ENCODE data around the gene CDH4. TPM values are rescaled to one million over a fixed set of nuclear protein-coding genes. Genes with fewer than 3 reads are reported as not detected.
A peak's percentile ranks its signal among the peaks of the same experiment; 100 is the strongest.

Gene CDH4
- total and polyA plus RNA-seq, 9 of the 15 experiments (the other 6 are each of a cell fraction or from before 2014, with no cell fraction given), result 0.04 TPM; not detected in 8

DNA sequence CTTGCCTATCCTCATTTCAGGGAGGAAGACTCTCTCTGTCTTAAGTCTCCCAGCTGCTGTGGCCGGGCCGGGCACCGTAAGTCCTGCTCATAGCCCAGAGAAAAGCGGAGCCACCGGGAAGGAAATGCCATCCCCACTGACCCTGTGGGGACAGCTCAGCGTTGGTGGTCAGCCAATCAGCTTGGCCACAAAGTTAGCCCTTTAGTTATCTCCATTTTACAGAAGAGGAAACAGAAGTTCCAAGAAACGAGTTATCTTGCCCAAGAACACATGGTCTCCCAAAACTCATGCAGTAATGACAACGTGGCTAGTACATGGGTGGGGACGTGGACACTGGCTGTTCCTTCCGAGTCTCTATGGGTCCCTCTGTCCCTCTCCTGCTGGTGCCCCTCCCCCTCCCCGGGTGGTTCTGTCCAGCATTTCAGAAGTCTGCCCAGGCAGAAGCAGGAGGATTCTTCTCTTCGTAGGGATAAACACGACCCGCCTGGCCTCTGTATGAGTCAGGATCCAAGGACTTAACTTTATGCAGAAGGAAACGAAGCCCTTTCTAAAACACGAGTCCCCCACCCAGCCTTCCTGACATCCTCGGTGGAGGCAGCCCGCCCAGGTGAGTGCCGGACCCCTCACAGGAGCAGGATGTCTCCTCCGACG is 273.8 kb downstream of the CDH4 start (continued):
- TF ChIP-seq, protein P1, sequence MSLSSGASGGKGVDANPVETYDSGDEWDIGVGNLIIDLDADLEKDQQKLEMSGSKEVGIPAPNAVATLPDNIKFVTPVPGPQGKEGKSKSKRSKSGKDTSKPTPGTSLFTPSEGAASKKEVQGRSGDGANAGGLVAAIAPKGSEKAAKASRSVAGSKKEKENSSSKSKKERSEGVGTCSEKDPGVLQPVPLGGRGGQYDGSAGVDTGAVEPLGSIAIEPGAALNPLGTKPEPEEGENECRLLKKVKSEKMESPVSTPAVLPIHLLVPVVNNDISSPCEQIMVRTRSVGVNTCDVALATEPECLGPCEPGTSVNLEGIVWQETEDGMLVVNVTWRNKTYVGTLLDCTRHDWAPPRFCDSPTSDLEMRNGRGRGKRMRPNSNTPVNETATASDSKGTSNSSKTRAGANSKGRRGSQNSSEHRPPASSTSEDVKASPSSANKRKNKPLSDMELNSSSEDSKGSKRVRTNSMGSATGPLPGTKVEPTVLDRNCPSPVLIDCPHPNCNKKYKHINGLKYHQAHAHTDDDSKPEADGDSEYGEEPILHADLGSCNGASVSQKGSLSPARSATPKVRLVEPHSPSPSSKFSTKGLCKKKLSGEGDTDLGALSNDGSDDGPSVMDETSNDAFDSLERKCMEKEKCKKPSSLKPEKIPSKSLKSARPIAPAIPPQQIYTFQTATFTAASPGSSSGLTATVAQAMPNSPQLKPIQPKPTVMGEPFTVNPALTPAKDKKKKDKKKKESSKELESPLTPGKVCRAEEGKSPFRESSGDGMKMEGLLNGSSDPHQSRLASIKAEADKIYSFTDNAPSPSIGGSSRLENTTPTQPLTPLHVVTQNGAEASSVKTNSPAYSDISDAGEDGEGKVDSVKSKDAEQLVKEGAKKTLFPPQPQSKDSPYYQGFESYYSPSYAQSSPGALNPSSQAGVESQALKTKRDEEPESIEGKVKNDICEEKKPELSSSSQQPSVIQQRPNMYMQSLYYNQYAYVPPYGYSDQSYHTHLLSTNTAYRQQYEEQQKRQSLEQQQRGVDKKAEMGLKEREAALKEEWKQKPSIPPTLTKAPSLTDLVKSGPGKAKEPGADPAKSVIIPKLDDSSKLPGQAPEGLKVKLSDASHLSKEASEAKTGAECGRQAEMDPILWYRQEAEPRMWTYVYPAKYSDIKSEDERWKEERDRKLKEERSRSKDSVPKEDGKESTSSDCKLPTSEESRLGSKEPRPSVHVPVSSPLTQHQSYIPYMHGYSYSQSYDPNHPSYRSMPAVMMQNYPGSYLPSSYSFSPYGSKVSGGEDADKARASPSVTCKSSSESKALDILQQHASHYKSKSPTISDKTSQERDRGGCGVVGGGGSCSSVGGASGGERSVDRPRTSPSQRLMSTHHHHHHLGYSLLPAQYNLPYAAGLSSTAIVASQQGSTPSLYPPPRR (CRISPR knock-in tag; IDR thresholded peaks at IDR 0.05; ENCODE audit: borderline replicate concordance), result no peak
- TF ChIP-seq PML (IDR thresholded peaks at IDR 0.05; ENCODE audit: low read length) (peak; percentile 75), SIN3A (IDR thresholded peaks at IDR 0.05; ENCODE audit: borderline replicate concordance in 2 of 2, control insufficient read depth in 1 of 2, low read depth in 2 of 2, low read length in 2 of 2) (peak in 1 of 2 experiments; percentile 47; a peak in 1 of 4 replicates), SMARCA4 (IDR thresholded peaks at IDR 0.05) (peak; percentile 85), ZNF764 (CRISPR knock-in tag; IDR thresholded peaks at IDR 0.05; ENCODE audit: low read depth) (no peak), ZNF586 (CRISPR knock-in tag; conservative IDR thresholded peaks at IDR 0.05) (no peak), ETS2 (tag; IDR thresholded peaks at IDR 0.05; ENCODE audit: borderline replicate concordance, poor library complexity, severe bottlenecking) (no peak), E2F8 (IDR thresholded peaks at IDR 0.05; ENCODE audit: low read depth, partially characterized antibody) (no peak), POLR2A (conservative IDR thresholded peaks at IDR 0.05) (peak; percentile 65), ELF2 (CRISPR knock-in tag; IDR thresholded peaks at IDR 0.05) (no peak), LARP7 (IDR thresholded peaks at IDR 0.05) (no peak), SREBF2 (CRISPR knock-in tag; IDR thresholded peaks at IDR 0.05) (no peak), BRD9 (IDR thresholded peaks at IDR 0.05; ENCODE audit: low read depth, partially characterized antibody) (no peak), TAF9B (IDR thresholded peaks at IDR 0.05; ENCODE audit: partially characterized antibody) (peak; percentile 69), HEY1 (CRISPR knock-in tag; IDR thresholded peaks at IDR 0.05; ENCODE audit: borderline replicate concordance) (no peak), CTBP1 (IDR thresholded peaks at IDR 0.05; ENCODE audit: borderline replicate concordance) (peak; percentile 72)
- TF ChIP-seq, protein P2, sequence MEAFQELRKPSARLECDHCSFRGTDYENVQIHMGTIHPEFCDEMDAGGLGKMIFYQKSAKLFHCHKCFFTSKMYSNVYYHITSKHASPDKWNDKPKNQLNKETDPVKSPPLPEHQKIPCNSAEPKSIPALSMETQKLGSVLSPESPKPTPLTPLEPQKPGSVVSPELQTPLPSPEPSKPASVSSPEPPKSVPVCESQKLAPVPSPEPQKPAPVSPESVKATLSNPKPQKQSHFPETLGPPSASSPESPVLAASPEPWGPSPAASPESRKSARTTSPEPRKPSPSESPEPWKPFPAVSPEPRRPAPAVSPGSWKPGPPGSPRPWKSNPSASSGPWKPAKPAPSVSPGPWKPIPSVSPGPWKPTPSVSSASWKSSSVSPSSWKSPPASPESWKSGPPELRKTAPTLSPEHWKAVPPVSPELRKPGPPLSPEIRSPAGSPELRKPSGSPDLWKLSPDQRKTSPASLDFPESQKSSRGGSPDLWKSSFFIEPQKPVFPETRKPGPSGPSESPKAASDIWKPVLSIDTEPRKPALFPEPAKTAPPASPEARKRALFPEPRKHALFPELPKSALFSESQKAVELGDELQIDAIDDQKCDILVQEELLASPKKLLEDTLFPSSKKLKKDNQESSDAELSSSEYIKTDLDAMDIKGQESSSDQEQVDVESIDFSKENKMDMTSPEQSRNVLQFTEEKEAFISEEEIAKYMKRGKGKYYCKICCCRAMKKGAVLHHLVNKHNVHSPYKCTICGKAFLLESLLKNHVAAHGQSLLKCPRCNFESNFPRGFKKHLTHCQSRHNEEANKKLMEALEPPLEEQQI (IDR thresholded peaks at IDR 0.05), result 0 out of 2 replicates have a peak, but pooled peaks have one; percentile 35
- TF ChIP-seq, protein P3, sequence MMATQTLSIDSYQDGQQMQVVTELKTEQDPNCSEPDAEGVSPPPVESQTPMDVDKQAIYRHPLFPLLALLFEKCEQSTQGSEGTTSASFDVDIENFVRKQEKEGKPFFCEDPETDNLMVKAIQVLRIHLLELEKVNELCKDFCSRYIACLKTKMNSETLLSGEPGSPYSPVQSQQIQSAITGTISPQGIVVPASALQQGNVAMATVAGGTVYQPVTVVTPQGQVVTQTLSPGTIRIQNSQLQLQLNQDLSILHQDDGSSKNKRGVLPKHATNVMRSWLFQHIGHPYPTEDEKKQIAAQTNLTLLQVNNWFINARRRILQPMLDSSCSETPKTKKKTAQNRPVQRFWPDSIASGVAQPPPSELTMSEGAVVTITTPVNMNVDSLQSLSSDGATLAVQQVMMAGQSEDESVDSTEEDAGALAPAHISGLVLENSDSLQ (IDR thresholded peaks at IDR 0.05), result 0 out of 2 replicates have a peak, but pooled peaks have one; percentile 29
